GM12878 (cell line): ENCODE measurements around the gene NYAP1. TPM values are rescaled to one million over a fixed set of nuclear protein-coding genes. Genes with fewer than 3 reads are reported as not detected.

ENCODE experiments used
- ATAC-seq: fragments of 200-7000 bp; cut with Tn5 transposase; 3 replicates; pipeline ENCODE4 v1.9.1; 2020; ENCODE audit warnings: mild to moderate bottlenecking, moderate library complexity
- BruUV-seq: library from RNA; stranded (reverse); fragments of 400-500 nt; replicated peaks from 2 replicates; lab custom pipeline; 2021; lab: Mats Ljungman, UMichigan
- CTCF ChIA-PET: fragments of 300-600 bp; sonication (Branson Sonifier 250); formaldehyde crosslinking; extraction: SDS; loops from one replicate; lab custom pipeline; 2021; ENCODE audit warnings: inconsistent platforms; lab: Yijun Ruan, JAX
- POLR2A ChIA-PET: fragments of 350-600 bp; formaldehyde crosslinking; extraction: SDS; loops from one replicate; lab custom pipeline; 2021; ENCODE audit warnings: inconsistent platforms; lab: Charles Lee
- RAD21 ChIA-PET: fragments of 300-600 bp; sonication (Branson Sonifier 250); formaldehyde crosslinking; loops from one replicate; lab custom pipeline; 2023; ENCODE audit warnings: antibody characterized with exemption; ENCODE audit not compliant: unreplicated experiment; lab: Charles Lee
- SMC1A ChIA-PET: fragments of 300-600 bp; sonication (Branson Sonifier 250); formaldehyde crosslinking; loops from one replicate; lab custom pipeline; 2023; ENCODE audit not compliant: unreplicated experiment, uncharacterized antibody; lab: Charles Lee
- DNase-seq: peaks from one replicate; pipeline ENCODE4 v3.0.0-alpha.2; 2011; ENCODE audit warnings: low read depth, low spot score
- FAIRE-seq: peaks from 3 replicates; lab custom pipeline; 2011; peaks lifted over from hg19 to GRCh38; lab: Jason Lieb, UNC
- H2AFZ ChIP-seq: 2 replicates; pipeline ENCODE4 v1.6.0; 2011; ENCODE audit warnings: low read depth, low read length, control low read depth; ENCODE audit not compliant: control insufficient read depth
- H3K27ac ChIP-seq: 2 replicates; pipeline ENCODE4 v1.5.1; 2011; ENCODE audit warnings: control low read depth; ENCODE audit not compliant: control insufficient read depth, insufficient read depth
- H3K27me3 ChIP-seq, 2 experiments: replicated peaks in 1 of 2; 2 replicates each; pipeline versions ENCODE4 v1.6.0 to v1.6.1; 2011; ENCODE audit warnings: low read length in 1 of 2; ENCODE audit not compliant: control insufficient read depth in 2 of 2, insufficient read depth in 2 of 2
- H3K36me3 ChIP-seq, 2 experiments: 2 replicates each; pipeline ENCODE4 v1.5.1; 2011; ENCODE audit warnings: low read length in 1 of 2; ENCODE audit not compliant: control insufficient read depth in 2 of 2, insufficient read depth in 2 of 2
- H3K4me1 ChIP-seq: 2 replicates; pipeline ENCODE4 v1.6.1; 2011; ENCODE audit warnings: mild to moderate bottlenecking, low read length, moderate library complexity, mixed read lengths; ENCODE audit not compliant: control insufficient read depth, insufficient read depth
- H3K4me2 ChIP-seq: 2 replicates; pipeline ENCODE4 v1.6.0; 2011; ENCODE audit warnings: control low read depth; ENCODE audit not compliant: control insufficient read depth, insufficient read depth
- H3K4me3 ChIP-seq: fragments of 200-600 bp; sonication (generic); 2 replicates; pipeline ENCODE4 v1.5.1; 2016
- H3K79me2 ChIP-seq: 2 replicates; pipeline ENCODE4 v1.6.0; 2011; ENCODE audit warnings: low read length; ENCODE audit not compliant: control insufficient read depth, insufficient read depth
- H3K9ac ChIP-seq: 2 replicates; pipeline ENCODE4 v1.8.0; 2011; ENCODE audit warnings: low read length, control low read depth, mixed read lengths; ENCODE audit not compliant: control insufficient read depth, insufficient read depth
- H3K9me3 ChIP-seq: replicated peaks from 3 replicates; pipeline ENCODE4 v1.5.1; 2011; ENCODE audit warnings: mild to moderate bottlenecking, low read length; ENCODE audit not compliant: control insufficient read depth, insufficient read depth
- H4K20me1 ChIP-seq: 2 replicates; pipeline ENCODE4 v1.6.0; 2011; ENCODE audit not compliant: control insufficient read depth, insufficient read depth
- ASH2L ChIP-seq: fragments of 300-600, 200-600 bp; sonication (generic); IDR thresholded peaks from 2 replicates; pipeline ENCODE4 v1.6.1; 2017; ENCODE audit warnings: low read depth, mild to moderate bottlenecking, borderline replicate concordance
- BHLHE40 ChIP-seq, 2 experiments: fragments of 450-650 bp in 1 of 2; IDR thresholded peaks; 2 replicates each; pipeline ENCODE4 v1.6.1; 2011 to 2017; ENCODE audit warnings: low read depth in 2 of 2, borderline replicate concordance in 1 of 2, improper control_type of control experiment in 1 of 2, low read length in 1 of 2, mild to moderate bottlenecking in 1 of 2
- CHD2 ChIP-seq: IDR thresholded peaks from 2 replicates; pipeline ENCODE4 v1.6.1; 2011; ENCODE audit warnings: low read depth, low read length, improper control_type of control experiment, borderline replicate concordance
- EP300 ChIP-seq, 2 experiments: fragments of 150-350 bp in 1 of 2; IDR thresholded peaks; 2 replicates each; pipeline ENCODE4 v1.6.1; 2011 to 2012; ENCODE audit warnings: low read depth in 2 of 2, low read length in 2 of 2, borderline replicate concordance in 1 of 2, improper control_type of control experiment in 1 of 2, inconsistent platforms in 1 of 2; ENCODE audit not compliant: control insufficient read depth in 1 of 2
- FOXM1 ChIP-seq: IDR thresholded peaks from 2 replicates; pipeline ENCODE4 v1.6.1; 2012; ENCODE audit warnings: low read depth, mild to moderate bottlenecking, inconsistent platforms, low read length, moderate library complexity
- GATAD2B ChIP-seq: fragments of 450-650 bp; conservative IDR thresholded peaks from 2 replicates; pipeline ENCODE4 v1.6.1; 2017; ENCODE audit warnings: low read depth, mild to moderate bottlenecking, moderate library complexity
- IKZF1 ChIP-seq: fragments of 450-650 bp; conservative IDR thresholded peaks from 2 replicates; pipeline ENCODE4 v1.6.1; 2017; ENCODE audit warnings: antibody characterized with exemption, mild to moderate bottlenecking
- JUND ChIP-seq: IDR thresholded peaks from 2 replicates; pipeline ENCODE4 v1.6.1; 2012; ENCODE audit warnings: low read depth, mild to moderate bottlenecking, low read length, improper control_type of control experiment, moderate library complexity
- POLR2A ChIP-seq: IDR thresholded peaks from 2 replicates; pipeline ENCODE4 v1.6.1; 2011; ENCODE audit warnings: low read depth, mild to moderate bottlenecking, low read length
- POLR2AphosphoS2 ChIP-seq: IDR thresholded peaks from 2 replicates; pipeline ENCODE4 v1.6.1; 2011; ENCODE audit warnings: low read depth, mild to moderate bottlenecking, low read length, improper control_type of control experiment, moderate library complexity
- RAD21 ChIP-seq: IDR thresholded peaks from 2 replicates; pipeline ENCODE4 v1.6.1; 2011; ENCODE audit warnings: mild to moderate bottlenecking, low read depth, low read length, moderate library complexity; ENCODE audit not compliant: insufficient read depth
- SMARCA5 ChIP-seq: fragments of 450-650 bp; IDR thresholded peaks from 2 replicates; pipeline ENCODE4 v1.6.1; 2017; ENCODE audit warnings: mild to moderate bottlenecking
- SPI1 ChIP-seq: IDR thresholded peaks from 2 replicates; pipeline ENCODE4 v1.6.1; 2011; ENCODE audit warnings: low read depth, mild to moderate bottlenecking, low read length, moderate library complexity, borderline replicate concordance; ENCODE audit not compliant: insufficient read depth
- WRNIP1 ChIP-seq: IDR thresholded peaks from 2 replicates; pipeline ENCODE4 v1.6.1; 2011; ENCODE audit warnings: low read depth, low read length, improper control_type of control experiment, borderline replicate concordance
- WGBS: methylation state at CpG from one replicate; pipeline ENCODE4 v1.1.6; 2016; ENCODE audit warnings: low lambda C conversion rate; ENCODE audit not compliant: insufficient replicate concordance, insufficient coverage; ENCODE audit errors: missing lambda C conversion rate; 5-methylcytosine and 5-hydroxymethylcytosine counted together
- in situ Hi-C: fragments of 300-500 bp; cut with MboI; formaldehyde crosslinking; loops from 9 replicates; pipeline ENCODE4 v1.14.3; 2018; ENCODE audit warnings: mixed read lengths
- intact Hi-C: fragments of 100-400 bp; cut with micrococcal nuclease; formaldehyde crosslinking; loops from one replicate; pipeline ENCODE4 v1.14.2; 2022; ENCODE audit not compliant: unreplicated experiment
- polyA plus RNA-seq, 11 experiments: library from polyadenylated mRNA; depleted of rRNA in 4 of 11; unstranded in 6 of 11; stranded (reverse) in 5 of 11; fragments of >200 nt; fragmentation: Nextera tagmentation in 4 of 11; fragmentation: Illumina TruSeq in 1 of 11; extraction: Ambion mirVana in 4 of 11; extraction: Trizol in 1 of 11; gene quantifications; 1 replicate in 1 of 11; 2 replicates in 10 of 11; pipeline versions ENCODE4 v1.2.1 to v1.2.3, GENCODE V29; 2011 to 2016; ENCODE audit warnings: inconsistent platforms in 2 of 11, missing spikeins in 2 of 11, low read depth in 1 of 11
- total RNA-seq, 4 experiments: library from RNA; depleted of rRNA in 3 of 4; stranded (reverse); fragments of >200 nt in 3 of 4; fragmentation: Illumina TruSeq in 1 of 4; extraction: Trizol in 1 of 4; gene quantifications; 2 replicates each; pipeline versions ENCODE4 v1.2.1 to v1.2.3, GENCODE V29; 2013 to 2021
- TF ChIP-seq, protein P1 (sequence below): fragments of 450-650 bp; formaldehyde crosslinking; IDR thresholded peaks from 2 replicates; pipeline ENCODE4 v1.4.0; 2022; ENCODE audit warnings: mild to moderate bottlenecking, moderate library complexity

The NYAP1 gene
- total and polyA plus RNA-seq, 10 of the 15 experiments (the other 5 are each of a cell fraction or from before 2014, with no cell fraction given), result 0.04 to 0.28 (median 0.11) TPM; not detected in 6

- ChIA-PET RAD21 (interaction anchor here (0.6 to 3.5 kb wide), 6 partner anchors 16 to 215 kb away, joined by 3 to 32 read pairs (median 8); partner anchors contain the start of genes FBXO24 and LRCH4), SMC1A (interaction anchor here (0.7 to 1.7 kb wide), 5 partner anchors 65 to 375 kb away, joined by 3 to 8 read pairs (median 5); partner anchors contain the start of genes FBXO24 and SLC12A9), POLR2A (interaction anchor here (0.5 to 2.2 kb wide), 12 partner anchors 25 to 715 kb away, joined by 3 to 6 read pairs (median 3); partner anchors contain the start of genes AGFG2, FBXO24 and LRCH4), CTCF (interaction anchor here (0.6 to 5.4 kb wide), 20 partner anchors 16 to 740 kb away, joined by 3 to 37 read pairs (median 3); partner anchors contain the start of genes AGFG2, FBXO24, PLOD3 and ZNHIT1)
- in situ Hi-C loops, result loop anchor here (10.0 kb wide), 1 partner anchor 378 kb away; the partner anchor contains the start of gene SLC12A9
- DNase-seq (no peak), FAIRE-seq (no peak), ATAC-seq (peak; percentile 46)
- H3K9ac ChIP-seq, result peak overlapping the region; percentile 83
- H2AFZ ChIP-seq, result no peak overlapping the region
- no peaks in the 10 kb centered on the region for H3K9me3 ChIP-seq
- peaks cover 59% of the 10 kb centered on the region for H3K79me2 ChIP-seq
- peak overlapping the region; percentile 99 for H3K4me3 ChIP-seq
- peaks cover 4% of the 10 kb centered on the region; the same call in 1 of the 2 replicates for H4K20me1 ChIP-seq
- H3K4me1 ChIP-seq, result peaks cover 28% of the 10 kb centered on the region
- BruUV-seq, result no TSS peak
- peak overlapping the region; percentile 89 for H3K27ac ChIP-seq
- H3K27me3 ChIP-seq, result no peaks in the 10 kb centered on the region
- intact Hi-C loops, result loop anchor here (5.0 to 10.0 kb wide), 3 partner anchors 70 to 250 kb away; partner anchors contain the start of gene GIGYF1
- peaks cover 2 to 12% of the 10 kb centered on the region in 2 experiments; a peak in 3 of 4 replicates for H3K36me3 ChIP-seq
- WGBS, result 3% methylated on average over 26 of the region's 30 CpGs
- H3K4me2 ChIP-seq, result peak overlapping the region; percentile 97
- TF ChIP-seq SPI1 (no peak), POLR2A (peak; percentile 15), WRNIP1 (0 out of 2 replicates have a peak, but pooled peaks have one; percentile 29), EP300 (IDR thresholded peaks at IDR 0.05; ENCODE audit: borderline replicate concordance in 1 of 2, control insufficient read depth in 1 of 2, low read depth in 2 of 2, low read length in 2 of 2) (no peak), GATAD2B (0 out of 2 replicates have a peak, but pooled peaks have one; percentile 31), CHD2 (0 out of 2 replicates have a peak, but pooled peaks have one; percentile 41), ASH2L (no peak), FOXM1 (no peak), POLR2AphosphoS2 (0 out of 2 replicates have a peak, but pooled peaks have one; percentile 39), IKZF1 (0 out of 2 replicates have a peak, but pooled peaks have one; percentile 25), RAD21 (peak; percentile 39), BHLHE40 (IDR thresholded peaks at IDR 0.05; ENCODE audit: borderline replicate concordance in 1 of 2, low read depth in 2 of 2, low read length in 1 of 2) (0 out of 4 replicates have a peak, but pooled peaks of 1 of the 2 experiments have one; percentile 8), SMARCA5 (peak; percentile 85; the same call in 1 of the 2 replicates), JUND (no peak)
- TF ChIP-seq, protein P1, sequence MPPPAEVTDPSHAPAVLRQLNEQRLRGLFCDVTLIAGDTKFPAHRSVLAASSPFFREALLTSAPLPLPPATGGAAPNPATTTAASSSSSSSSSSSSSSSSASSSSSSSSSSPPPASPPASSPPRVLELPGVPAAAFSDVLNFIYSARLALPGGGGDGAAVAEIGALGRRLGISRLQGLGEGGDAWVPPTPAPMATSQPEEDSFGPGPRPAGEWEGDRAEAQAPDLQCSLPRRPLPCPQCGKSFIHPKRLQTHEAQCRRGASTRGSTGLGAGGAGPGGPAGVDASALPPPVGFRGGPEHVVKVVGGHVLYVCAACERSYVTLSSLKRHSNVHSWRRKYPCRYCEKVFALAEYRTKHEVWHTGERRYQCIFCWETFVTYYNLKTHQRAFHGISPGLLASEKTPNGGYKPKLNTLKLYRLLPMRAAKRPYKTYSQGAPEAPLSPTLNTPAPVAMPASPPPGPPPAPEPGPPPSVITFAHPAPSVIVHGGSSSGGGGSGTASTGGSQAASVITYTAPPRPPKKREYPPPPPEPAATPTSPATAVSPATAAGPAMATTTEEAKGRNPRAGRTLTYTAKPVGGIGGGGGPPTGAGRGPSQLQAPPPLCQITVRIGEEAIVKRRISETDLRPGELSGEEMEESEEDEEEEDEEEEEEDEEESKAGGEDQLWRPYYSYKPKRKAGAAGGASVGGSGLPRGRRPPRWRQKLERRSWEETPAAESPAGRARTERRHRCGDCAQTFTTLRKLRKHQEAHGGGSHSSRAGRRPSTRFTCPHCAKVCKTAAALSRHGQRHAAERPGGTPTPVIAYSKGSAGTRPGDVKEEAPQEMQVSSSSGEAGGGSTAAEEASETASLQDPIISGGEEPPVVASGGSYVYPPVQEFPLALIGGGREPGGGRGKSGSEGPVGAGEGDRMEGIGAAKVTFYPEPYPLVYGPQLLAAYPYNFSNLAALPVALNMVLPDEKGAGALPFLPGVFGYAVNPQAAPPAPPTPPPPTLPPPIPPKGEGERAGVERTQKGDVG, result no peak
Observed at GRCh38 chr7:100476903-100477870, 6.5 kb upstream of the NYAP1 start.
